Measurements from ENCODE around the gene TTLL11. TPM values are rescaled to one million over a fixed set of nuclear protein-coding genes. Genes with fewer than 3 reads are reported as not detected.

The TTLL11 gene
- total RNA-seq, 4 donors from 2014 or later = 12.3 to 20.5 (median 15.3) TPM

DNA sequence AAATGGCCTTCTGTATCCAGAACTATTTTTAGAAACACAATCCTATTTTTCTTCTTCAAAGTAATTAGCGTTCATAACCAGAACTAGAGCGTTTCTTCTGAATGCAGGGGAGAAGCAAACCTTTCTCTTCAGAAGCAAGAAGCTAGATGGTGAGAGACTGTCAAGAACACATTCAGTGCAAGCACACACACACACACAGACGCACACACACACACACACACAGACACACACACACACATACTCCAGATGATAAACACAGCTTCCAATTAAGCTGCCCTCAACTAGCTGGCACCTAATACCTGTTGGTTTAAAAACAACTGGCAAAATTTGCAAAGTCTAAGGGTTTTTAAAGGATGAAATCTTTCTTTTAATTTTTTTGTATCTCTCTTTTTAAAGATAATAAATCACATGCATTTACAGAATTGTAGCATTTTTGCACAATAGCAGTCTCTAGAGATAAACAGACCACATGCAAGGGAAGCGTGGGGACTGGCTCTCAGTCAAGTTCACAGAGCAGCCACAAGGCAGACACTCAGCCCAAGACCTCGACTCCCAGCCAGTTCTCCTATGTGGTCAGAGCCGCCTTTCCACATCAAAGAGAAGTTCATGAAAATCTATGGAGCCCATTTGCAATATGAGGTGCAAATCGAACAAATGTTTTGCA, 138.5 kb downstream of the TTLL11 start:
- peak; percentile 39 to 57 for ATAC-seq
- no peaks in the 10 kb centered on the region for H3K27me3 ChIP-seq
- TF ChIP-seq, protein P1, sequence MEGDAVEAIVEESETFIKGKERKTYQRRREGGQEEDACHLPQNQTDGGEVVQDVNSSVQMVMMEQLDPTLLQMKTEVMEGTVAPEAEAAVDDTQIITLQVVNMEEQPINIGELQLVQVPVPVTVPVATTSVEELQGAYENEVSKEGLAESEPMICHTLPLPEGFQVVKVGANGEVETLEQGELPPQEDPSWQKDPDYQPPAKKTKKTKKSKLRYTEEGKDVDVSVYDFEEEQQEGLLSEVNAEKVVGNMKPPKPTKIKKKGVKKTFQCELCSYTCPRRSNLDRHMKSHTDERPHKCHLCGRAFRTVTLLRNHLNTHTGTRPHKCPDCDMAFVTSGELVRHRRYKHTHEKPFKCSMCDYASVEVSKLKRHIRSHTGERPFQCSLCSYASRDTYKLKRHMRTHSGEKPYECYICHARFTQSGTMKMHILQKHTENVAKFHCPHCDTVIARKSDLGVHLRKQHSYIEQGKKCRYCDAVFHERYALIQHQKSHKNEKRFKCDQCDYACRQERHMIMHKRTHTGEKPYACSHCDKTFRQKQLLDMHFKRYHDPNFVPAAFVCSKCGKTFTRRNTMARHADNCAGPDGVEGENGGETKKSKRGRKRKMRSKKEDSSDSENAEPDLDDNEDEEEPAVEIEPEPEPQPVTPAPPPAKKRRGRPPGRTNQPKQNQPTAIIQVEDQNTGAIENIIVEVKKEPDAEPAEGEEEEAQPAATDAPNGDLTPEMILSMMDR (IDR thresholded peaks at IDR 0.05 in 4 of 5, conservative IDR thresholded peaks at IDR 0.05 in 1 of 5) = no peak
- no peak for TF ChIP-seq POLR2A (IDR thresholded peaks at IDR 0.05)
- H3K4me3 ChIP-seq = no peak overlapping the region
- H3K27ac ChIP-seq = no peak overlapping the region
- no peaks in the 10 kb centered on the region for H3K4me1 ChIP-seq
- in situ Hi-C loops (cut with MboI; ENCODE audit: low sequenced_read_pairs in 4 of 4) = no loop called here
- intact Hi-C loops (cut with DNase I; ENCODE audit: low total_unique reads) = no loop called here
- no peaks in the 10 kb centered on the region for H3K9me3 ChIP-seq
- peak; percentile 36 to 41 for DNase-seq
- no peaks in the 10 kb centered on the region for H3K36me3 ChIP-seq

- no peaks in the 10 kb centered on the region for H3K4me1 ChIP-seq
- intact Hi-C loops (cut with DNase I; ENCODE audit: low total_unique reads) = no loop called here
- in situ Hi-C loops (cut with MboI; ENCODE audit: low sequenced_read_pairs in 4 of 4) = no loop called here
Observed at GRCh38 chr9:121952611-121953010, 140.5 kb downstream of the TTLL11 start.

DNA sequence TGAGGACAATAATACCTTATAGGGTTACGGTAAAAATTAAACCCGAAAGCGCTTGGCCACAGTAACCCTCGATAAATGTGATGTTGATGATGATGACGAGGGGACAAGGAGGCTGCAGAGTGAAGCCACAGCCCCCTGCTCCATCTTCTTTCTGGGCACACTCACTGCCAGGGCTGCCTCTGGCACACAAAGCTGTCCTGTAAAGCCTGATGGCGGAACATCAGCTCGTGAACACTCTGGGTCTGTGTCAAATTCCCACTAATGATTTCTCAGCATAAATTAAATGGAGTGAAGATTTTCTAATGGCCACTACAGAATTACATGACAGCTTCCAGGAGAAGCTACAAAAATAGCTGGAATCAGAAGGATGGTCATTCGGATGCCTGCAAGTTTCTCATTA, 142.2 kb downstream of the TTLL11 start:
- H3K36me3 ChIP-seq = no peaks in the 10 kb centered on the region
- intact Hi-C loops (cut with DNase I; ENCODE audit: low total_unique reads) = no loop called here
- DNase-seq (no peak), ATAC-seq (no peak)
- H3K27ac ChIP-seq = no peak overlapping the region
- no peak for TF ChIP-seq POLR2A (IDR thresholded peaks at IDR 0.05)
- TF ChIP-seq, protein P1 (IDR thresholded peaks at IDR 0.05 in 4 of 5, conservative IDR thresholded peaks at IDR 0.05 in 1 of 5) = no peak
- H3K4me3 ChIP-seq = no peak overlapping the region
- H3K27me3 ChIP-seq = no peaks in the 10 kb centered on the region
- in situ Hi-C loops (cut with MboI; ENCODE audit: low sequenced_read_pairs in 4 of 4) = no loop called here
- no peaks in the 10 kb centered on the region for H3K4me1 ChIP-seq
- H3K9me3 ChIP-seq = no peaks in the 10 kb centered on the region

More at GRCh38 chr9:121952611-121953010, 140.5 kb downstream of the TTLL11 start:
- H3K27ac ChIP-seq = no peak overlapping the region
- DNase-seq = no peak
- H3K9me3 ChIP-seq = no peaks in the 10 kb centered on the region
- TF ChIP-seq, protein P1 (IDR thresholded peaks at IDR 0.05 in 4 of 5, conservative IDR thresholded peaks at IDR 0.05 in 1 of 5) = no peak
- TF ChIP-seq POLR2A (IDR thresholded peaks at IDR 0.05) = no peak
- no peaks in the 10 kb centered on the region for H3K27me3 ChIP-seq
- H3K4me3 ChIP-seq = no peak overlapping the region
- no peaks in the 10 kb centered on the region for H3K36me3 ChIP-seq
- no peak for ATAC-seq

GRCh38 chr9:121950441-121950840, 142.7 kb downstream of the TTLL11 start:
- no peak for DNase-seq

More at GRCh38 chr9:121950441-121950840, 142.7 kb downstream of the TTLL11 start:
- Histone ChIP-seq H3K4me3 (no peak overlapping the region), H3K4me1 (no peaks in the 10 kb centered on the region), H3K9me3 (no peaks in the 10 kb centered on the region), H3K27me3 (no peaks in the 10 kb centered on the region), H3K27ac (no peak overlapping the region), H3K36me3 (no peaks in the 10 kb centered on the region)
- no peak for ATAC-seq
- in situ Hi-C loops (cut with MboI; ENCODE audit: low sequenced_read_pairs in 4 of 4) (no loop called here), intact Hi-C loops (cut with DNase I; ENCODE audit: low total_unique reads) (no loop called here)
- TF ChIP-seq, protein P1 (IDR thresholded peaks at IDR 0.05 in 4 of 5, conservative IDR thresholded peaks at IDR 0.05 in 1 of 5) = no peak
- TF ChIP-seq POLR2A (IDR thresholded peaks at IDR 0.05) = no peak
